CD4-positive, alpha-beta T cell (primary cell): ENCODE measurements around the gene PATE2. TPM values are rescaled to one million over a fixed set of nuclear protein-coding genes. Genes with fewer than 3 reads are reported as not detected.

ENCODE experiments used
- ATAC-seq: fragments of 200-7000 bp; cut with Tn5 transposase; one replicate; pipeline ENCODE4 v1.10.0; 2022; ENCODE audit warnings: mild to moderate bottlenecking; ENCODE audit not compliant: poor library complexity
- CTCF ChIA-PET: fragments of 350-600 bp; sonication (Branson Sonifier 250); formaldehyde crosslinking; loops from one replicate; lab custom pipeline; 2021; ENCODE audit warnings: antibody characterized with exemption, inconsistent platforms; lab: Charles Lee
- POLR2A ChIA-PET: fragments of 350-600 bp; sonication (Branson Sonifier 250); formaldehyde crosslinking; loops from one replicate; lab custom pipeline; 2021; ENCODE audit warnings: antibody characterized with exemption, inconsistent platforms; lab: Charles Lee
- DNase-seq, 14 experiments: peaks; one replicate each; pipeline ENCODE4 v3.0.0-alpha.2; 2013 to 2020; ENCODE audit warnings: mixed read lengths in 2 of 14
- H3K27ac ChIP-seq, 2 donors: one replicate each; pipeline versions ENCODE4 v1.5.1 to v1.7.0; 2013; ENCODE audit warnings: low read length in 2 of 2, low read depth in 1 of 2, mild to moderate bottlenecking in 1 of 2
- H3K27me3 ChIP-seq, 2 experiments: 1 replicate in 1 of 2; 2 replicates in 1 of 2; pipeline versions ENCODE4 v1.6.1 to v1.7.0; 2013; ENCODE audit warnings: low read length in 2 of 2, control low read depth in 1 of 2, mild to moderate bottlenecking in 1 of 2, moderate library complexity in 1 of 2; ENCODE audit not compliant: insufficient read depth in 2 of 2, control insufficient read depth in 1 of 2
- H3K36me3 ChIP-seq: one replicate; pipeline ENCODE4 v1.6.1; 2013; ENCODE audit warnings: low read length, control low read depth; ENCODE audit not compliant: insufficient read depth
- H3K4me1 ChIP-seq: one replicate; pipeline ENCODE4 v1.6.1; 2013; ENCODE audit warnings: low read length, control low read depth; ENCODE audit not compliant: insufficient read depth
- H3K4me3 ChIP-seq: one replicate; pipeline ENCODE4 v1.5.1; 2013; ENCODE audit warnings: mild to moderate bottlenecking, low read length, moderate library complexity
- H3K9me3 ChIP-seq, 2 experiments: 1 replicate in 1 of 2; 2 replicates in 1 of 2; pipeline versions ENCODE4 v1.6.1 to v1.7.0; 2013; ENCODE audit warnings: low read length in 2 of 2, mild to moderate bottlenecking in 2 of 2, control low read depth in 1 of 2, moderate library complexity in 1 of 2; ENCODE audit not compliant: control insufficient read depth in 1 of 2, insufficient read depth in 1 of 2
- H3K27ac Mint-ChIP-seq: one replicate; pipeline ENCODE4 v1.8.0; 2020; ENCODE audit warnings: mixed read lengths
- H3K27me3 Mint-ChIP-seq: one replicate; pipeline ENCODE4 v1.8.0; 2021; ENCODE audit warnings: mixed read lengths
- H3K36me3 Mint-ChIP-seq: one replicate; pipeline ENCODE4 v1.8.0; 2021; ENCODE audit warnings: low read depth, mixed read lengths
- H3K4me1 Mint-ChIP-seq: one replicate; pipeline ENCODE4 v1.8.0; 2021; ENCODE audit warnings: low read depth, mixed read lengths
- H3K4me3 Mint-ChIP-seq: one replicate; pipeline ENCODE4 v1.8.0; 2020; ENCODE audit warnings: mild to moderate bottlenecking, mixed read lengths
- H3K9me3 Mint-ChIP-seq: one replicate; pipeline ENCODE4 v1.8.0; 2020; ENCODE audit warnings: mixed read lengths
- intact Hi-C, 2 experiments: fragments of 100-400 bp; cut with DNase I in 1 of 2; cut with micrococcal nuclease in 1 of 2; formaldehyde crosslinking; loops; one replicate each; pipeline versions ENCODE4 v1.15.1 to v1.9.0; 2023 to 2025; cut with DNase I, micrococcal nuclease
- total RNA-seq, 174 experiments: library from RNA in 2 of 174; stranded (reverse) in 2 of 174; gene quantifications; one replicate each; pipeline ENCODE4 v1.2.3 and lab custom pipeline; 2021 to 2026
- TF ChIP-seq, protein P1 (sequence below): fragments of 200-600 bp; IDR thresholded peaks from one replicate; pipeline ENCODE4 v1.8.0; 2022; ENCODE audit warnings: antibody characterized with exemption, mild to moderate bottlenecking

PATE2 gene
- total RNA-seq, 2 experiments from 2014 or later = not detected

DNA sequence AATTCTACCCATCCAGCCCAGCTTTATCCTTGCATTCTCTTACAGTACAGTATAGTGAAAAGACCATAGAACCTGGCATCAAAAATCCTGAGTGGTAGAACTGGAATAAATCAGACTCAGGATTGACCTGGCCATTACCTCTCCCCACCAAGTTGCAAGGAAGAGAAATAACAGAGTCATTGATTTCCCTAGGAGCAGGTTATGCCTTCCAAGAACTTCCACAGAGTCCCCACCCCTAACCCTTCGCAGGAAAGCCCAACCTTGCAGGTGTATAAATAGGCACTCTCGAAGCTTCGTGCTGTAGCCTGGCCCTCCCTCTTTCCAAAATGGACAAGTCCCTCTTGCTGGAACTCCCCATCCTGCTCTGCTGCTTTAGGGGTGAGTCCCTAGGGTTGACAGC is 32.6 kb downstream of the PATE2 start, which contains the start of gene PATE1:
Gene PATE1 (plus strand): TSS at position 301 of the 400 bp plus-strand sequence. CDS start 26 bp downstream, at position 327.
- no peak for DNase-seq
- no peaks in the 10 kb centered on the region for H3K36me3 Mint-ChIP-seq
- TF ChIP-seq, protein P1, sequence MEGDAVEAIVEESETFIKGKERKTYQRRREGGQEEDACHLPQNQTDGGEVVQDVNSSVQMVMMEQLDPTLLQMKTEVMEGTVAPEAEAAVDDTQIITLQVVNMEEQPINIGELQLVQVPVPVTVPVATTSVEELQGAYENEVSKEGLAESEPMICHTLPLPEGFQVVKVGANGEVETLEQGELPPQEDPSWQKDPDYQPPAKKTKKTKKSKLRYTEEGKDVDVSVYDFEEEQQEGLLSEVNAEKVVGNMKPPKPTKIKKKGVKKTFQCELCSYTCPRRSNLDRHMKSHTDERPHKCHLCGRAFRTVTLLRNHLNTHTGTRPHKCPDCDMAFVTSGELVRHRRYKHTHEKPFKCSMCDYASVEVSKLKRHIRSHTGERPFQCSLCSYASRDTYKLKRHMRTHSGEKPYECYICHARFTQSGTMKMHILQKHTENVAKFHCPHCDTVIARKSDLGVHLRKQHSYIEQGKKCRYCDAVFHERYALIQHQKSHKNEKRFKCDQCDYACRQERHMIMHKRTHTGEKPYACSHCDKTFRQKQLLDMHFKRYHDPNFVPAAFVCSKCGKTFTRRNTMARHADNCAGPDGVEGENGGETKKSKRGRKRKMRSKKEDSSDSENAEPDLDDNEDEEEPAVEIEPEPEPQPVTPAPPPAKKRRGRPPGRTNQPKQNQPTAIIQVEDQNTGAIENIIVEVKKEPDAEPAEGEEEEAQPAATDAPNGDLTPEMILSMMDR = no peak

DNA sequence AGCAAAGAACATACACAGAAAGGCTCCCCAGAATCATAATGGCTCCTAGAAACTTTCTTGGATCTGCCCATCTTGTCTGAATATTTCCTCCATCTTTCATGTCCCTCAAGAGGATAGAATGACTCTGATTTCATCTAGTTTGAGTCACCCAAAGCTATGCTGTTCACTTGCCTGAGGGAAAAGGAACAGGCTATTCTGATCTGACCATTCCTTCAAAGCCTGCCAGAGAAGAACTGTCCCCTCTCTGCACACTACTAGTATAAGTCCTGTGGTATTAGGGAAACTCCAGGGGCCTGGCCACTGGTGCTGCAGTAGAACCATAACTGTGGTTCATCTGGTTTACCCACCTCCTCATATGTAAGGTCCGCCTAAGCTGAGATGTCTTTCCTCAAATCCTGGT is 34.9 kb downstream of the PATE2 start:
- Mint-ChIP-seq H3K9me3 (no peaks in the 10 kb centered on the region), H3K4me1 (no peaks in the 10 kb centered on the region), H3K36me3 (no peaks in the 10 kb centered on the region), H3K4me3 (no peak overlapping the region), H3K27me3 (peaks cover 21% of the 10 kb centered on the region), H3K27ac (no peak overlapping the region)
- Histone ChIP-seq H3K27ac (no peak overlapping the region), H3K4me3 (no peak overlapping the region), H3K9me3 (no peaks in the 10 kb centered on the region), H3K27me3 (peaks cover 5 to 18% of the 10 kb centered on the region in 2 experiments), H3K4me1 (no peaks in the 10 kb centered on the region), H3K36me3 (no peaks in the 10 kb centered on the region)
- intact Hi-C loops = no loop called here
- DNase-seq (no peak), ATAC-seq (no peak)
- ChIA-PET CTCF (no interaction called here), POLR2A (no interaction called here)
- TF ChIP-seq, protein P1 = no peak

More for the DNA sequence above, 32.6 kb downstream of the PATE2 start, which contains the start of gene PATE1:
- ATAC-seq = no peak
- Mint-ChIP-seq H3K4me1 (no peaks in the 10 kb centered on the region), H3K9me3 (no peaks in the 10 kb centered on the region), H3K27me3 (peaks cover 16% of the 10 kb centered on the region), H3K27ac (no peak within 1 kb of the TSS), H3K4me3 (no peak within 1 kb of the TSS)
- no peak within 1 kb of the TSS for H3K4me3 ChIP-seq
- intact Hi-C loops = no loop called here
- H3K4me1 ChIP-seq = no peaks in the 10 kb centered on the region
- ChIA-PET CTCF (no interaction called here), POLR2A (no interaction called here)
- H3K27ac ChIP-seq = no peak within 1 kb of the TSS
- no peaks in the 10 kb centered on the region for H3K36me3 ChIP-seq
- H3K9me3 ChIP-seq = no peaks in the 10 kb centered on the region
- peaks cover 5 to 18% of the 10 kb centered on the region in 2 experiments for H3K27me3 ChIP-seq

DNA sequence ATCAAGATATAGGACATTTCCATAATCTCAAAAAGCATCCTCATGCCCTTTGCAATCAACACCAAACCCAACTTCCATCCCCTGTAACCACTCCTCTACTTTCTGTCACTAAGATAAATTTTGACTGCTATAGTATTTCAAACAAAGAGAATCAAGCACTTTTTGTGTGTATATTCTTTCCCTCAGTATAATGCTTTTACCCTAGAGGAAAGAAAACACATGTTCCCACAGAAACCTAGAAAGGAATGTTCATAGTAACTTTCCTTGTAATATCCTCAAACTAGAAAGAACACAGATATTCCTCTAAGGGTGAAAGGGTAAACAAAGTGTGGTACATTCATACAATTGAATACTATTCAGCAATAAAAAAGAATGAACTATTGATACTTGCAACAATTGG is 38.0 kb downstream of the PATE2 start:
- Mint-ChIP-seq H3K4me1 (no peaks in the 10 kb centered on the region), H3K4me3 (no peak overlapping the region), H3K27ac (no peak overlapping the region), H3K9me3 (peaks cover 11% of the 10 kb centered on the region), H3K36me3 (no peaks in the 10 kb centered on the region), H3K27me3 (peaks cover 25% of the 10 kb centered on the region)
- Histone ChIP-seq H3K27ac (no peak overlapping the region), H3K27me3 (peaks cover 0 to 18% of the 10 kb centered on the region in 2 experiments), H3K9me3 (no peaks in the 10 kb centered on the region), H3K4me3 (no peak overlapping the region), H3K36me3 (no peaks in the 10 kb centered on the region), H3K4me1 (no peaks in the 10 kb centered on the region)
- ATAC-seq = no peak
- intact Hi-C loops = no loop called here
- TF ChIP-seq, protein P1 = no peak
- POLR2A ChIA-PET = no interaction called here
- CTCF ChIA-PET = no interaction called here
- no peak for DNase-seq
